MM.1S (cell line): ENCODE results near the gene PRM2.

Source experiments
- DNase-seq: peaks from one replicate; pipeline ENCODE4 v3.0.0-alpha.2; 2015
- H2AFZ ChIP-seq: fragments of 300-600 bp; sonication (generic); 2 replicates; pipeline ENCODE4 v1.6.0; 2016; ENCODE audit warnings: antibody characterized with exemption, low read length
- H3F3A ChIP-seq: fragments of 300-600 bp; sonication (generic); 2 replicates; pipeline ENCODE4 v1.6.1; 2016; ENCODE audit warnings: mild to moderate bottlenecking, antibody characterized with exemption, low read length, moderate library complexity, mixed read lengths; ENCODE audit not compliant: insufficient read depth
- H3K27ac ChIP-seq: fragments of 300-600 bp; sonication (generic); 2 replicates; pipeline ENCODE4 v1.5.1; 2016; ENCODE audit warnings: mild to moderate bottlenecking, low read length
- H3K27me3 ChIP-seq: fragments of 300-600 bp; sonication (generic); replicated peaks from 2 replicates; pipeline ENCODE4 v1.6.0; 2016; ENCODE audit warnings: low read length; ENCODE audit not compliant: insufficient read depth
- H3K36me3 ChIP-seq: fragments of 300-600 bp; sonication (generic); replicated peaks from 2 replicates; pipeline ENCODE4 v1.6.1; 2016; ENCODE audit warnings: mild to moderate bottlenecking, low read length, mixed read lengths; ENCODE audit not compliant: insufficient read depth
- H3K4me1 ChIP-seq: fragments of 300-600 bp; sonication (generic); 2 replicates; pipeline ENCODE4 v1.6.1; 2016; ENCODE audit warnings: low read length, mixed read lengths
- H3K4me2 ChIP-seq: fragments of 300-600 bp; sonication (generic); 2 replicates; pipeline ENCODE4 v1.6.0; 2016; ENCODE audit warnings: low read depth, low read length
- H3K4me3 ChIP-seq: fragments of 300-600 bp; sonication (generic); 2 replicates; pipeline ENCODE4 v1.5.1; 2016; ENCODE audit warnings: low read length, mixed read lengths
- H3K79me2 ChIP-seq: fragments of 300-600 bp; sonication (generic); 2 replicates; pipeline ENCODE4 v1.6.1; 2016; ENCODE audit warnings: mixed run types, low read length, mixed read lengths
- H3K9ac ChIP-seq: fragments of 300-600 bp; sonication (generic); 2 replicates; pipeline ENCODE4 v1.6.1; 2016; ENCODE audit warnings: low read length, mixed read lengths
- H3K9me2 ChIP-seq: fragments of 300-600 bp; sonication (generic); replicated peaks from 2 replicates; pipeline ENCODE4 v1.6.1; 2016; ENCODE audit warnings: mild to moderate bottlenecking, low read length, mixed read lengths; ENCODE audit not compliant: insufficient read depth
- H3K9me3 ChIP-seq: fragments of 300-600 bp; sonication (generic); replicated peaks from 2 replicates; pipeline ENCODE4 v1.6.1; 2016; ENCODE audit warnings: mild to moderate bottlenecking, low read length, mixed read lengths; ENCODE audit not compliant: insufficient read depth
- H4K20me1 ChIP-seq: fragments of 300-600 bp; sonication (generic); 2 replicates; pipeline ENCODE4 v1.6.1; 2016; ENCODE audit warnings: mild to moderate bottlenecking, low read length, moderate library complexity, mixed read lengths; ENCODE audit not compliant: insufficient read depth
- EZH2 ChIP-seq: fragments of 300-600 bp; sonication (generic); optimal IDR thresholded peaks from 2 replicates; pipeline ENCODE3; 2017; ENCODE audit warnings: low read depth, mild to moderate bottlenecking, antibody characterized with exemption, low read length, mixed read lengths
- EZH2phosphoT487 ChIP-seq: fragments of 300-600 bp; sonication (generic); IDR thresholded peaks from 2 replicates; pipeline ENCODE4 v1.6.1; 2018; ENCODE audit warnings: antibody characterized with exemption, low read length
- TF ChIP-seq, protein P1 (sequence below): fragments of 300-600 bp; sonication (generic); IDR thresholded peaks from 2 replicates; pipeline ENCODE4 v1.5.1; 2016; ENCODE audit warnings: antibody characterized with exemption, low read length, mixed read lengths

PRM2 gene

DNA sequence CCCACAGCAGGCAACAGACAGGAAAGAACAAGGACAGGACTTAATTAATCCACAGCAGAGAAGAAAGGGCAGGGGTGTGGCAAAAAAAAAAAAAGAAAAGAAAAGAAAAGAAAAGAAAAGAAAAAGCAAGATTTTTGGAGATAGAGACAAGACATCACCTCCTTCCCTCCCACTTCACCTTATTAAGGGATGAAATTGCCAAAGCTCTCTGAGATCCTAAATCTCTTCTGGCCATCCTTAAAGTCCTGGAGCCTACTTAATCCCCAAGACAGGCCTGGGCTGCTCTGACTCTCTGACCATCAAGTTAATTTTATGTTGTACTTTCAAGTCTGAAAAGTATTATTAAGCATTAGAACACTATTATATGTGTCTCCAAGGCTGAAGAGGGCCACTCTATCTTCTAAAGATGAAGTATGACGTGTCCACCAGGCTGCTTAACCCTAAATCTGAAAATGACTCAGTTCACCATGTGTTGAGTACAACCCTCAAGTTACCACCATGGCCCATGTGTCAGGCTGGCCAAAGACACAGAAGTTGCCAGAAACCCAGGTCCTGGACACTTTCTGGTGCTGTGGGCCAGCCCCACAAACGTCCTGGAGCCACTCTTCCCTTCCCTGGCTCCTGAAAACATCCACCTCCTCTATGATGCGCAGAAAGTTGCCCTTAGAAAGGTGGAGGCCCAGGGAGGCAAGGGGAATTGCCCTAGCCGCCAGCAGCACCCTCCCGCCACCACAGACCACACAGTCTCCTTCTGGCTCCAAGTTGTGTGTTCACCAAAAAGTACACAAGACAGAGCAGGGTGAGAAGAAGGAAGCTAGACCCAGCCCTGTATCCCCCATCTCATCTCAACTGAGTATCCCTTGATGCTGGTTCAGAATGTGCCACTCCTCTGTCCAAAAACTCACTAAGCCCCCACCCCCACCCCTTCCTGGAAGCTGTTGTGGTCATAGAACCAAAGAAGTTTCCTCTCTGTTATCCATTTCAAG is 23.0 kb downstream of the PRM2 start:
- Histone ChIP-seq H3K4me1 (peaks cover 15% of the 10 kb centered on the region), H3K4me2 (no peak overlapping the region), H3K27ac (no peak overlapping the region), H3K79me2 (peaks cover 4% of the 10 kb centered on the region), H3K9ac (no peak overlapping the region), H2AFZ (no peak overlapping the region), H3K36me3 (no peaks in the 10 kb centered on the region), H3K9me3 (no peaks in the 10 kb centered on the region), H3F3A (peaks cover 20% of the 10 kb centered on the region), H3K4me3 (no peak overlapping the region), H3K27me3 (no peaks in the 10 kb centered on the region), H3K9me2 (no peaks in the 10 kb centered on the region), H4K20me1 (no peaks in the 10 kb centered on the region)
- DNase-seq = no peak
- TF ChIP-seq, protein P1, sequence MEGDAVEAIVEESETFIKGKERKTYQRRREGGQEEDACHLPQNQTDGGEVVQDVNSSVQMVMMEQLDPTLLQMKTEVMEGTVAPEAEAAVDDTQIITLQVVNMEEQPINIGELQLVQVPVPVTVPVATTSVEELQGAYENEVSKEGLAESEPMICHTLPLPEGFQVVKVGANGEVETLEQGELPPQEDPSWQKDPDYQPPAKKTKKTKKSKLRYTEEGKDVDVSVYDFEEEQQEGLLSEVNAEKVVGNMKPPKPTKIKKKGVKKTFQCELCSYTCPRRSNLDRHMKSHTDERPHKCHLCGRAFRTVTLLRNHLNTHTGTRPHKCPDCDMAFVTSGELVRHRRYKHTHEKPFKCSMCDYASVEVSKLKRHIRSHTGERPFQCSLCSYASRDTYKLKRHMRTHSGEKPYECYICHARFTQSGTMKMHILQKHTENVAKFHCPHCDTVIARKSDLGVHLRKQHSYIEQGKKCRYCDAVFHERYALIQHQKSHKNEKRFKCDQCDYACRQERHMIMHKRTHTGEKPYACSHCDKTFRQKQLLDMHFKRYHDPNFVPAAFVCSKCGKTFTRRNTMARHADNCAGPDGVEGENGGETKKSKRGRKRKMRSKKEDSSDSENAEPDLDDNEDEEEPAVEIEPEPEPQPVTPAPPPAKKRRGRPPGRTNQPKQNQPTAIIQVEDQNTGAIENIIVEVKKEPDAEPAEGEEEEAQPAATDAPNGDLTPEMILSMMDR = no peak
- TF ChIP-seq EZH2 = no peak
- TF ChIP-seq EZH2phosphoT487 = no peak

DNA sequence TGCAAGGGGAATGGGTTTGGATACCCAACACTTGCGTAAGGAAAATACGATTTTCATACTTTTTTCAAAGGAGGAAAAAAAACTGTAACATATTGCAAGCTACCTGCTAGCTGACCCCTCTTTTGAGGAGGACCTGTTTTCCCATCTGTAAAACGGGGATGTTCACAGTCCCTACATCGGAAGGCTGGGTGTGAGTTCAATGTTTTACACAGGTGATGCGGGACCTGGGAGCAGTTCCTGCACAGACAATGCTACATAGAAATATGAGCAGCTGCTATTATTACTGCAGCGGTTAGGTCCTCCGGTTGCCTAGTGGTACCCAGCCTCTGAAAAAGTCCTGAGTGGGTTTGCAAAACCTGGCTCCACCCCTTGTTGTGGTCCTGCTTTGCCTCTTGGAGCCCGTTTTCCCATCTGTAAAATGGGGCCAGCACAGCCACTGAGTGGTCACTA is 23.8 kb downstream of the PRM2 start:
- Histone ChIP-seq H3K36me3 (no peaks in the 10 kb centered on the region), H4K20me1 (no peaks in the 10 kb centered on the region), H3K4me3 (no peak overlapping the region), H3K27me3 (no peaks in the 10 kb centered on the region), H3K4me1 (peaks cover 7% of the 10 kb centered on the region), H3K9me2 (no peaks in the 10 kb centered on the region), H3K27ac (no peak overlapping the region), H3K79me2 (peaks cover 4% of the 10 kb centered on the region), H3F3A (peaks cover 12% of the 10 kb centered on the region), H2AFZ (no peak overlapping the region), H3K4me2 (no peak overlapping the region), H3K9ac (no peak overlapping the region), H3K9me3 (no peaks in the 10 kb centered on the region)
- no peak for TF ChIP-seq EZH2
- no peak for TF ChIP-seq EZH2phosphoT487
- TF ChIP-seq, protein P1 = no peak
- DNase-seq = no peak

DNA sequence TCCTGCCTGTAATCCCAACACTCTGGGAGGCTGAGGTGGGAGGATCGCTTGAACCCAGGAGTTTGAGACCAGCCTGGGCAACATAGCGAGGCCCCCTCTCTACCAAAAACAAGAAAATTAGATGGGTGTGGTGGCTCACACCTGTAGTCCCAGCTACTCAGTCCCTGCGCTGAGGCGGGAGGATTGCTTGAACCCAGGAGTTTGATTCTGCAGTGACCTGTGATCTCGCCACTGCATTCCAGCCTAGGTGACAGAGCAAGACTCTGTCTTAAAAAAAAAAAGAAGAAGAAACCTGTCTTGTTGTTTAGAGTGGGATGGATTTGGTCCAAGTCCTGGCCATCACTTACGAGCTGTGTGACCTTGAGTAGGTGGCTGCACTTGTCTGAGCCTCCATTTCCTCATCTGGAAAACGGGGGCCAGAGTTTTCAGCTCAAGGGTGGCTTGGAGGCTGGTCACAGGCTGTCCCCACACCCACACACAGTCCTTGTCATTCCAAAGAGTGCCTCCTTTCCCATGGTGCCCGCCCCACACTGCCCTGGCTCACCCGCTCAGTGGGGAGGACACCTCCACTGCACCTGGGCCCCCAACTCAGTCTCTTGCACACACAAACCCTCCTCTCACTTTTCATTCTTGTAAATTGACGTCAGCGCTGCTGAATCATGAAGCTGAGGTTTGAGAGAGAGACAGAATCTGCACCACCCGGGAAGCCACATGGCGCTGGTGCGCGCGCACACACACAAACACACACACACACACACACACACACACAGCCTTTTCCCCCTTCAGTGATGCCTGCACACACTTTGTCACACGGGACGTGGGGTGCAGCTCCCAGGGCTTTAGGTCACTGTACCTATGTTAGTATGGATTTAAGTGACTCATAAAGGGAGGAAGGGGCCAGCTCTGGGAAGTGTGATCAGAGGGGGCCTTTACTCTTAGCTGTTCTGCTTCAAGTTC is 24.5 kb downstream of the PRM2 start:
- Histone ChIP-seq H3K36me3 (no peaks in the 10 kb centered on the region), H3K9me2 (no peaks in the 10 kb centered on the region), H3K4me3 (no peak overlapping the region), H2AFZ (no peak overlapping the region), H3K4me2 (no peak overlapping the region), H3K4me1 (0 out of 2 replicates have a peak, but pooled peaks cover under 1% of the 10 kb centered on the region), H3K9me3 (no peaks in the 10 kb centered on the region), H4K20me1 (no peaks in the 10 kb centered on the region), H3K27me3 (no peaks in the 10 kb centered on the region), H3K9ac (no peak overlapping the region), H3F3A (peaks cover 6% of the 10 kb centered on the region; the same call in 1 of the 2 replicates), H3K79me2 (peaks cover 4% of the 10 kb centered on the region), H3K27ac (no peak overlapping the region)
- no peak for DNase-seq
- TF ChIP-seq EZH2phosphoT487 (no peak), EZH2 (no peak)
- TF ChIP-seq, protein P1 = no peak
